Measurements from ENCODE around the gene WDFY1.
"Not testable (repeated sequence)": the region's sequence is repeated elsewhere in the genome, so short reads cannot be mapped to it uniquely, and the experiment has no call there.

Gene WDFY1

DNA sequence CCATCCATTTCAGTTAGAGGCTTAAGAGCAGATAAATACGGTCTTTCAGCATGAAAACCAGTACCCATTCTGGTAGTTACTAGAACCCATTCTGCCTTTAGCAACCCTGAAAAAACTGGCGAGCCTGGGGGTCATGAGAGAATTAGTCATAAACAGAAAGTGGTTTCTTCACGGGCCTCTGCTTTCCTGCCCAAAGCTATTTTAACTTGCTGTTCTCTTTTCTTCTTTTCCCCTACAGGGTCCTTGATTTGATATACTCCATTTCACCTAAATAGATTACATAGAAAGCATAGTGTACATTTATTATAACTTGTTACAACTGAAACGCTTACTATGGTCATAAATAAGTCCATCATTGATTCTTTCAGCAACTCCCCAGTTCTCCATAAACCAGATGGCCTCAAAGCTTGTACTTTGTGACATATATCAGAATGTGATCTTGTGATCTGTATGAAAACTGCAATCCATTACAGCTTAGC is 48.3 kb downstream of the WDFY1 start:
- no peak for DNase-seq (ENCODE audit: low read depth in 2 of 2)

- DNase-seq (ENCODE audit: low read depth in 2 of 2): no peak
Measured at GRCh38 chr2:223894968-223895367, 50.2 kb downstream of the WDFY1 start.

DNA sequence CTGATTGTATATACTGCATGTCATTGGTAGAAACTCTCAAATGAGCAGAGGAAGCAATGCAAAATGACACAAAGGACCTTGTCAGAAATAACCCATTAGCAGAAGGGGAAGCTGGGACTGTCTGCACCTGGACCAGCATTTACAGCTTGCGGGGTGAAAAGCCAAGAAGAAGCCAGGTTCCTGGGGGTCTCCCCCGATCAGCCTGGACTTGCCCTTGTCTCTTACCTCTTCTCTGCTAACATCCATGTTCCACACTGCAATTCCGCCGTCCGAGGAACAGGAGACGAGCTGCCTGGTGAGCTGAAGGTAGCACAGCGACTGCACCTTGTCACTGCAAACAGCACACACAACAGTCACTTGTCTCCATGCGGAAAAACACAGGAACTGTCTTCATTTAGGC is 51.1 kb downstream of the WDFY1 start:
- DNase-seq (ENCODE audit: low read depth in 2 of 2): no peak

GRCh38 chr2:223890721-223891120 is 54.4 kb downstream of the WDFY1 start:
- DNase-seq (ENCODE audit: low read depth in 2 of 2): no peak

DNA sequence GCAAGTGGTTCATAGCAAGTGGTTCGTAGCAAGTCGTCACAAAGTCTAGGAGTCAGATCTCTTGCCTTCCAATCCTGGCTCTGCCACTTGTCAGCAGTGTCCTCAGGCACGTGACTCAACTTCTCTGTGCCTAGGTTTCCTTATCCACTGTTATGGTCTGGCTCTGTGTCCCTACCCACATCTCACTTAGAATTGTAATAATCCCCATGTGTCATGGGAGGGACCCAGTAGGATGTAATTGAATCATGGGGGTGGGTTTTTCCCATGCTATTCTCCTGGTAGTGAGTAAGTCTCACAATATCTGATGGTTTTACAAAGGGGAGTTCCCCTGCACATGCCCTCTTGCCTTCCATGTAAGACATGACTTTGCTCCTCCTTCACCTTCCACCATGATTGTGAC is 55.9 kb downstream of the WDFY1 start:
- DNase-seq (ENCODE audit: low read depth in 2 of 2): no peak

- no peak for DNase-seq (ENCODE audit: low read depth in 2 of 2)
Measured at GRCh38 chr2:223888251-223888650, 56.9 kb downstream of the WDFY1 start.

DNA sequence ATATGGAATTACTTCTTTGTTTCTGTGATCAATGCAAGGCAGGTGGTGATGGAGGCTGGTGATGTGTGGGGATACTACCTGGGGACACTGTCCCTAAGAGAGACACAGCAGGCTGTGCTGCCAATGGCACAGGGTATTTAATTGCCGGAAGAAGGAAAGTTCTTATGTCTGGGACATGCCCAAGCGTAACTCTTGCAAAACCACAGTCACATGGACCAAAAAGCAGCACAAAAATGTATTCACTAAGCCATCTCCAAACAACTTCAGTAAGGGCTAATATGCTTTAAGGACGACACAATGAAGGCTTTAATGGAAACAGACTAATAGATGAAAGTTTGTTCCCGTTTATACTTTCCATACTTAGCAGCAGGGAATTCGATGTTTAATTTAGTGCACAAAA is 58.0 kb downstream of the WDFY1 start:
- no peak for DNase-seq (ENCODE audit: low read depth in 2 of 2)

DNA sequence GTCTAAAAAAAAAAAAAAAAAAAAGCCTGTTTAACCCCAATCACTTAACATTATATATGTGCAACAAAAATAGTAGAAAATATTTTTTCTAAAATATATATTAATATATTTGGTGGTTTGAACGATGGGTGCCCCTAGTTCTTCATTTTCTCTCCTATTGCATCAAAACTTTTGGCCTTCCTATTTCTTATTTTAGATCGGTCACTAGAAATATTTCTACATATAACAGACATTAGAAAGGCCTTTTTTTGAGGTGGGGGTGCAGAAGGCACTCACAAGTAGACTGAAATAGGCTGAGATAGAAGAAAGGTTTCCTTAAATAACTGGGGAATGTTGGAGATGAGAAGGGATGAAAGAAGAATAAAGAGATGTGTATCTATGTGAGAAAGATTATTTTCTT is 58.4 kb downstream of the WDFY1 start:
- DNase-seq (ENCODE audit: low read depth in 2 of 2): no peak

DNA sequence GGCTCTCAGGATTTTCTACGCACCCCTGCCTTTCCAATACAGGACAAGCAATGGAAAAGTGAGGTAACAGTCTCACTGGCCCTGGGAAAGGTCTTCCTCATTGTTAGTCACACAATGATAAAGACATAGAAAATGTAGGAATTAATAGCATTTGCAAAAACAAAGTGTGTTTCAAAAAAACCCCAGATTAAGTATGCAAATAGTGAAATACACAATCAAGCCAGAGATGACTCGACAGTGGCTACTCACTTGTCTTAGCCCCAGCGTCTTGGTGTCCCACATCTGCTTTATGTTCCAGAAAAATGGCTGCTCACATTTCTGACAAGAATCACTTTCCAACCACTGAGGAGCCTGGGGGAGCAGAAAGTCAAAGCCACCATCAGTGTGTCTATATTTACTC is 60.7 kb downstream of the WDFY1 start:
- no peak for DNase-seq (ENCODE audit: low read depth in 2 of 2)

GRCh38 chr2:223882715-223883114 is 62.4 kb downstream of the WDFY1 start:
- DNase-seq (ENCODE audit: low read depth in 2 of 2): no peak

DNA sequence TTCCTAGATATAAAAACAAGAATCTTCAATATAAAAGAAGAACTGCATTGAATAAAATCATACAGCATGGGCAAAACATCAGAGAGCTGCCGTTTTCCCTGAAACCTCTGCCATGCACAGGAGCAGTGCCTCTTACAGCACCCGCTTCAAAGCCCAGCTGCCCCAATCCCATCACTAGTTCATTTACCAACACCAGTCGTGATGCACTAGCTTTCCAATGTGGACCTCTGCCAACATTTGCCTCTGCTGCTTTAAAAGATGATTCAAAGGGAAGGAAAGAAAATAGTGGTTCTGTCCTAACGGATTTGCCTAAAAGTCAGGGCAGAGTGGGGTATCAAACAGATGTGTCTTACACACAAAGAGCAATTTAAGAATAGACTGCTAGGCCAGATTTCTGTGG is 64.3 kb downstream of the WDFY1 start:
- DNase-seq (ENCODE audit: low read depth in 2 of 2): no peak

- DNase-seq (ENCODE audit: low read depth in 2 of 2): no peak
Measured at GRCh38 chr2:223877721-223878410, 67.3 kb downstream of the WDFY1 start.

GRCh38 chr2:223873672-223874071 is 71.5 kb downstream of the WDFY1 start:
- no peak for DNase-seq (ENCODE audit: low read depth in 2 of 2)

DNA sequence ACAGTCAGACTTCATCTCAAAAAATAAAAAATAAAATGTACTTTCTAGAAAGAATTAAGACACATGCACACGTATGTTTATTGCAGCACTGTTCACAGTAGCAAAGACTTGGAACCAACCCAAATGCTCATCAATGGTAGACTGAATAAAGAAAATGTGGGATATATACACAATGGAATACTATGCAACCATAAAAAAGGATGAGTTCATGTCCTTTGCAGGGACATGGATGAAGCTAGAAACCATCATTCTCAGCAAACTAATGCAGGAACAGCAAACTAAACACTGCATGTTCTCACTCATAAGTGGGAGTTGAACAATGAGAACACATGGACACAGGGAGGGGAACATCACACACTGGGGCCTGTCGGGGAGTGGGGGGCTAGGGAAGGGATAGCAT is 72.4 kb downstream of the WDFY1 start:
- not testable (repeated sequence) for DNase-seq (ENCODE audit: low read depth in 2 of 2)

DNA sequence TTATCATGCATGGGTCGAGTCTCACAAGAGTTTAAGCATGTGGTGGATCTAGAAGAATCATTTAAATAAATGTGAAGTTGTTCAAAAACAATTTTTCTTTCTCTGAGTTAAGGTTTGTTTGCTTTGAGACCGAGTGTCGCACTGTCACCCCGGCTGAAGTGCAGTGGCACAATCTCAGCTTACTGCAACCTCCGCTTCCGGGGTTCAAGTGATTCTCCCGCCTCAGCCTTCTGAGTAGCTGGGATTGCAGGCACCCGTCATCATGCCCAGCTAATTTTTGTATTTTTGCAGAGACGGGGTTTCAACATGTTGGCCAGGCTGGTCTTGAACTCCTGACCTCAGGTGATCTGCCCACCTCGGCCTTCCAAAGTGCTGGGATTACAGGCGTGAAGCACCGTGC is 73.5 kb downstream of the WDFY1 start:
- DNase-seq (ENCODE audit: low read depth in 2 of 2): not testable (repeated sequence)

DNA sequence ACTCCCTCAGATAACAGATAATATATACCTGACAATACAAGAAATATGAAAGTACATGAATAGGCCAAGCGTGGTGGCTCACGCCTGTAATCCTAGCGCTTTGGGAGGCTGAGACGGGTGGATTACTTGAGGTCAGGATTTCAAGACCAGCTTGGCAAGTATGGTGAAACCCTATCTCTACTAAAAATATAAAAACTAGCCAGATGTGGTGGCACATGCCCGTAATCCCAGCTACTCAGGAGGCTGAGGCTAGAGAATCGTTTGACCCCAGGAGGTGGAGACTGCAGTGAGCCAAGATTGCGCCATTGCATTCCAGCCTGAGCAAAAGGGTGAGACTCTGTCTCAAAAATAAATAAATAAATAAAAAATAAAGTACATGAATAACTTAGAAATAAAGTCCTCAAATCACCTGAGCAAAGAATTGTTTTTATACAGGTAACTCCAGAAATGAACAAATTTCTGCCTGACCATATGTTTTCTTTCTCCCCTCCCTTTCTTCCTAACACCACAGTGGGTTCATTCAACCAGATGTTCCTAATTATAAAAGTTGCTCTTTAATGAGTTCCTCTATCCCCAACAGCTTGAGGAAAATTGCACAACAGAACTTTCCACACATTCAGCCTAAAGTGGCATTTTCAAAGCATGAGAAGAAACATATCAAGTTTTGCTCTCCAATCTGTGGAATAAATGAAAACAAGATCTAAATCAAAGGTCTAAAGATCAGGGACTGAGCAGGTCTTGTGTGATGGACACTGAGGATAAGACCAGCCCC is 74.1 kb downstream of the WDFY1 start:
- no peak for DNase-seq (ENCODE audit: low read depth in 2 of 2)

GRCh38 chr2:223868005-223868404 is 77.1 kb downstream of the WDFY1 start:
- DNase-seq (ENCODE audit: low read depth in 2 of 2): no peak

- no peak for DNase-seq (ENCODE audit: low read depth in 2 of 2)
Measured at GRCh38 chr2:223865907-223866508, 79.1 kb downstream of the WDFY1 start.

DNA sequence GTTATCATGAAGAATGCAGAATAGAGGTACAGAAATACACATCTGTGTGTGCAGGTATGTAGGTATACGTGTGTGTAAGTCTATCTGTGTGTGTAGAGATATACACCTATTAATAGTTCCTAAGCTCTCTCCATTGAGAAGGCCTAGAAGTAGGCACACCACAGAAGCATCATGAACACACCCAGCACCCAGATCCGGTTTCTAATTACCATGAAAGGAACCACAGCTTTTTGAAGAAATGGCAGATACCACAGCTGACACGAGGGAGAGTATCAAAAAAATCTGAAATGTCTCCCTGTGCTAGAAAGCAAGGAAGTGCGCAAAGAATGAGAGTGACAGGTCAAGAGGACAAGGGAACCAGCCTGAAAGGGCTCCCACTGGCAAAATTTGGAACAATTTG is 80.0 kb downstream of the WDFY1 start:
- no peak for DNase-seq (ENCODE audit: low read depth in 2 of 2)

DNA sequence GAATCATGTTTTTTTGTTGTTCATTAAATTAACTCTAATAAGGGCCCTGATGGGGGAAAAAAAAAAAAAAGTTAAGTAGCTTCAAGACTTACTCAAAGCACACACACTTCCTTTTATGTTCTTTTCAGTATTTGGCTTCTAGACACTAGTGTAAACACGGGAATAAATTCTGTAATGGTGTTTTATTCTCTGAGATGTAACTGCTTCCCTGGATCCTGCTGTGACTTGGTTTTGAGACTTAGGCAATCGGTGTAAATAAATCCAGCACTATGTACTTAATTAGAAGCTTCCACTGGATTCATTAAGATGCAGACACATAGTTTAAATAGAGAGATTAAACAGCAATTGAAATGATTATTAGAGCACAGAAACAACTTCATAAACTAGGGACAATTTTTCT is 81.6 kb downstream of the WDFY1 start:
- DNase-seq (ENCODE audit: low read depth in 2 of 2): no peak

GRCh38 chr2:223860809-223861738 is 84.1 kb downstream of the WDFY1 start:
- no peak for DNase-seq (ENCODE audit: low read depth in 2 of 2)

GRCh38 chr2:223859070-223859469 is 86.1 kb downstream of the WDFY1 start:
- no peak for DNase-seq (ENCODE audit: low read depth in 2 of 2)

All from stimulated activated CD4-positive, alpha-beta T cell treated with anti-CD3 and anti-CD28 coated beads, Interleukin-1b, Interleukin-23, amount 100 ng/mL, for 1 hour (primary cell).